HepG2 (cell line): Measurements from ENCODE around the gene LTA. TPM values are rescaled to one million over a fixed set of nuclear protein-coding genes. Genes with fewer than 3 reads are reported as not detected.

Experiments used
- AGO2 ChIP-seq: fragments of 200-400 bp; formaldehyde crosslinking; optimal IDR thresholded peaks from 2 replicates; pipeline ENCODE3; 2017; ENCODE audit warnings: mild to moderate bottlenecking, low read depth, low read length, moderate library complexity
- DR1 ChIP-seq: sonication (generic); formaldehyde crosslinking; IDR thresholded peaks from 2 replicates; pipeline ENCODE4 v1.8.0; 2021; ENCODE audit warnings: mild to moderate bottlenecking, missing genetic modification reagents, inconsistent platforms
- HOXA9 ChIP-seq: sonication (generic); formaldehyde crosslinking; IDR thresholded peaks from 2 replicates; pipeline ENCODE4 v1.8.1; 2022; ENCODE audit warnings: missing genetic modification reagents, mild to moderate bottlenecking, moderate library complexity, borderline replicate concordance
- LCORL ChIP-seq, 2 experiments: fragments of 450-650 bp in 1 of 2; sonication (generic) in 1 of 2; formaldehyde crosslinking in 1 of 2; IDR thresholded peaks; 2 replicates each; pipeline versions ENCODE4 v1.5.0 to v1.6.1; 2017 to 2020; ENCODE audit warnings: antibody characterized with exemption in 1 of 2, missing genetic modification reagents in 1 of 2
- NR2C2 ChIP-seq: sonication (generic); formaldehyde crosslinking; IDR thresholded peaks from 2 replicates; pipeline ENCODE4 v1.4.0; 2020; ENCODE audit warnings: missing genetic modification reagents, mild to moderate bottlenecking, moderate library complexity, borderline replicate concordance
- RAD21 ChIP-seq: fragments of 450-650 bp; formaldehyde crosslinking; IDR thresholded peaks from 2 replicates; pipeline ENCODE4 v1.5.0; 2020; ENCODE audit warnings: mild to moderate bottlenecking
- ZNF235 ChIP-seq: sonication (generic); formaldehyde crosslinking; IDR thresholded peaks from 2 replicates; pipeline ENCODE4 v1.8.1; 2023; ENCODE audit warnings: mild to moderate bottlenecking, missing genetic modification reagents, borderline replicate concordance
- ZNF605 ChIP-seq: sonication (generic); formaldehyde crosslinking; IDR thresholded peaks from 2 replicates; pipeline ENCODE4 v1.8.0; 2022; ENCODE audit warnings: mild to moderate bottlenecking, missing genetic modification reagents
- ZSCAN9 ChIP-seq: IDR thresholded peaks from 2 replicates; pipeline ENCODE4 v1.6.1; 2016; ENCODE audit warnings: borderline replicate concordance
- polyA plus RNA-seq, 8 experiments: library from polyadenylated mRNA; depleted of rRNA in 3 of 8; stranded (reverse) in 7 of 8; unstranded in 1 of 8; fragments of >200 nt; fragmentation: Illumina TruSeq in 4 of 8; extraction: Trizol in 4 of 8; gene quantifications; 2 replicates each; pipeline versions ENCODE4 v1.2.1 to v1.2.3, GENCODE V29; 2011 to 2016; ENCODE audit warnings: low read depth in 4 of 8, missing spikeins in 1 of 8, mixed read lengths in 1 of 8; ENCODE audit not compliant: insufficient read depth in 1 of 8
- total RNA-seq, 5 experiments: library from RNA; depleted of rRNA; stranded (reverse); fragments of >200 nt; fragmentation: Illumina TruSeq; extraction: Trizol; gene quantifications; 2 replicates each; pipeline ENCODE4 v1.2.3, GENCODE V29; 2016; ENCODE audit warnings: low read depth in 1 of 5
- TF ChIP-seq, protein P1 (sequence below): IDR thresholded peaks from 2 replicates; pipeline ENCODE4 v1.6.1; 2016
- TF ChIP-seq, protein P2 (sequence below): sonication (generic); formaldehyde crosslinking; IDR thresholded peaks from 2 replicates; pipeline ENCODE4 v1.9.0; 2021; ENCODE audit warnings: missing genetic modification reagents, mild to moderate bottlenecking, borderline replicate concordance
- TF ChIP-seq, protein P3 (sequence below): sonication (generic); formaldehyde crosslinking; IDR thresholded peaks from 2 replicates; pipeline ENCODE4 v1.5.1; 2020; ENCODE audit warnings: missing genetic modification reagents, mild to moderate bottlenecking, borderline replicate concordance
- TF ChIP-seq, protein P4 (sequence below): IDR thresholded peaks from 2 replicates; pipeline ENCODE4 v1.6.1; 2016; ENCODE audit warnings: missing genetic modification reagents, missing compliant biosample characterization
- TF ChIP-seq, protein P5 (sequence below): sonication (generic); formaldehyde crosslinking; IDR thresholded peaks from 2 replicates; pipeline ENCODE4 v1.5.1; 2020; ENCODE audit warnings: mild to moderate bottlenecking, missing genetic modification reagents, borderline replicate concordance
- TF ChIP-seq, protein P6 (sequence below): sonication (generic); formaldehyde crosslinking; IDR thresholded peaks from 2 replicates; pipeline ENCODE4 v1.4.0; 2020; ENCODE audit warnings: low read depth, mild to moderate bottlenecking, missing genetic modification reagents
- TF ChIP-seq, protein P7 (sequence below): sonication (generic); formaldehyde crosslinking; IDR thresholded peaks from 2 replicates; pipeline ENCODE4 v1.4.0; 2020; ENCODE audit warnings: missing genetic modification reagents; ENCODE audit errors: not compliant biosample characterization

LTA gene
- total and polyA plus RNA-seq, 2 of the 13 experiments (the other 11 are each of a cell fraction or from before 2014, with no cell fraction given), result 0.09 TPM; not detected in 1

DNA sequence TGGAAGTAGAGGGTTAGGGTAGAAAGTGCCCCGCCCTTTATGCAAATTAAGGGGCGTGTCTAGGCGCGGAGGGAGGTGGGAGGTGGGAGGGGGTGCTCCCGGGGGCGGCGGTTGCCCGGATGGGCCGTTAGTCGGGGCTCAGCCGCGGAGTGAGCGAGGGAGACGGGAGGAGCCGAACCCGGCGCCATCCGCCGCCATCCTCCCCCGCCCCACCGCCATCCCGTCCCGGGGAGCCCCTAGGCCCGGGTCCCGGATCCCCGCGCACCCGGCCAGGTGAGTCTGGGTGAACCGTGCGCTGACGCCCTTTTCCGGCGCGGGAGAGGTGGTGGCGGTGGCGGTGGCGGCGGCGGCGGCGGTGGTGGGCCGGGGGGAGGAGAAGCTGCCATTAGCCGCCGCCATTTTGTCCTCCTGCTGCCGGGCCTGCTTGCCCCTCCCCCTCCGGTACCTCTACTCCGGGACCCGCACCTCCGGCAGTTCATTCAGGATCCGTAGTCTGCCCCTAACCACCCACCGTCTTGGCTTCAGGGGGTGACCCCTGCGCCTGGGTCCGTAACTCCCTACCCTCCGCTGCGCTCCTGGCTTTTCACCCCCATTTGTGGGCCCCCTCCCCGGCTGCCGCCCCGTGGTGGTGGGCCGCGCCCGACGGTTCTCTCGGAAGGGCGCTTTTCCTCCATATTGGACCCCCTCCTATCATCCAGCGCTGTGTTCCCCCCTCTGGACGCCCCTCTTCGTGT is 48.7 kb downstream of the LTA start, which contains the start of gene PRRC2A (continued):
- TF ChIP-seq, protein P1, sequence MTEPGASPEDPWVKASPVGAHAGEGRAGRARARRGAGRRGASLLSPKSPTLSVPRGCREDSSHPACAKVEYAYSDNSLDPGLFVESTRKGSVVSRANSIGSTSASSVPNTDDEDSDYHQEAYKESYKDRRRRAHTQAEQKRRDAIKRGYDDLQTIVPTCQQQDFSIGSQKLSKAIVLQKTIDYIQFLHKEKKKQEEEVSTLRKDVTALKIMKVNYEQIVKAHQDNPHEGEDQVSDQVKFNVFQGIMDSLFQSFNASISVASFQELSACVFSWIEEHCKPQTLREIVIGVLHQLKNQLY (CRISPR knock-in tag), result no peak
- TF ChIP-seq RAD21 (peak; percentile 57), HOXA9 (0 out of 2 replicates have a peak, but pooled peaks have one; percentile 50), ZSCAN9 (CRISPR knock-in tag) (0 out of 2 replicates have a peak, but pooled peaks have one; percentile 35), NR2C2 (CRISPR knock-in tag) (no peak), ZNF605 (CRISPR knock-in tag) (peak; percentile 27; the same call in 1 of the 2 replicates), DR1 (CRISPR knock-in tag) (peak; percentile 69; the same call in 1 of the 2 replicates), AGO2 (peak; percentile 69), LCORL (IDR thresholded peaks at IDR 0.05) (no peak), LCORL (CRISPR knock-in tag; IDR thresholded peaks at IDR 0.05) (0 out of 2 replicates have a peak, but pooled peaks have one; percentile 2), ZNF235 (CRISPR knock-in tag) (0 out of 2 replicates have a peak, but pooled peaks have one; percentile 59)
- TF ChIP-seq, protein P2, sequence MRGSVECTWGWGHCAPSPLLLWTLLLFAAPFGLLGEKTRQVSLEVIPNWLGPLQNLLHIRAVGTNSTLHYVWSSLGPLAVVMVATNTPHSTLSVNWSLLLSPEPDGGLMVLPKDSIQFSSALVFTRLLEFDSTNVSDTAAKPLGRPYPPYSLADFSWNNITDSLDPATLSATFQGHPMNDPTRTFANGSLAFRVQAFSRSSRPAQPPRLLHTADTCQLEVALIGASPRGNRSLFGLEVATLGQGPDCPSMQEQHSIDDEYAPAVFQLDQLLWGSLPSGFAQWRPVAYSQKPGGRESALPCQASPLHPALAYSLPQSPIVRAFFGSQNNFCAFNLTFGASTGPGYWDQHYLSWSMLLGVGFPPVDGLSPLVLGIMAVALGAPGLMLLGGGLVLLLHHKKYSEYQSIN (CRISPR knock-in tag), result no peak
- TF ChIP-seq, protein P3, sequence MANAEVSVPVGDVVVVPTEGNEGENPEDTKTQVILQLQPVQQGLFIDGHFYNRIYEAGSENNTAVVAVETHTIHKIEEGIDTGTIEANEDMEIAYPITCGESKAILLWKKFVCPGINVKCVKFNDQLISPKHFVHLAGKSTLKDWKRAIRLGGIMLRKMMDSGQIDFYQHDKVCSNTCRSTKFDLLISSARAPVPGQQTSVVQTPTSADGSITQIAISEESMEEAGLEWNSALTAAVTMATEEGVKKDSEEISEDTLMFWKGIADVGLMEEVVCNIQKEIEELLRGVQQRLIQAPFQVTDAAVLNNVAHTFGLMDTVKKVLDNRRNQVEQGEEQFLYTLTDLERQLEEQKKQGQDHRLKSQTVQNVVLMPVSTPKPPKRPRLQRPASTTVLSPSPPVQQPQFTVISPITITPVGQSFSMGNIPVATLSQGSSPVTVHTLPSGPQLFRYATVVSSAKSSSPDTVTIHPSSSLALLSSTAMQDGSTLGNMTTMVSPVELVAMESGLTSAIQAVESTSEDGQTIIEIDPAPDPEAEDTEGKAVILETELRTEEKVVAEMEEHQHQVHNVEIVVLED (CRISPR knock-in tag), result no peak
- TF ChIP-seq, protein P4, sequence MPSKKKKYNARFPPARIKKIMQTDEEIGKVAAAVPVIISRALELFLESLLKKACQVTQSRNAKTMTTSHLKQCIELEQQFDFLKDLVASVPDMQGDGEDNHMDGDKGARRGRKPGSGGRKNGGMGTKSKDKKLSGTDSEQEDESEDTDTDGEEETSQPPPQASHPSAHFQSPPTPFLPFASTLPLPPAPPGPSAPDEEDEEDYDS, result no peak
- TF ChIP-seq, protein P5, sequence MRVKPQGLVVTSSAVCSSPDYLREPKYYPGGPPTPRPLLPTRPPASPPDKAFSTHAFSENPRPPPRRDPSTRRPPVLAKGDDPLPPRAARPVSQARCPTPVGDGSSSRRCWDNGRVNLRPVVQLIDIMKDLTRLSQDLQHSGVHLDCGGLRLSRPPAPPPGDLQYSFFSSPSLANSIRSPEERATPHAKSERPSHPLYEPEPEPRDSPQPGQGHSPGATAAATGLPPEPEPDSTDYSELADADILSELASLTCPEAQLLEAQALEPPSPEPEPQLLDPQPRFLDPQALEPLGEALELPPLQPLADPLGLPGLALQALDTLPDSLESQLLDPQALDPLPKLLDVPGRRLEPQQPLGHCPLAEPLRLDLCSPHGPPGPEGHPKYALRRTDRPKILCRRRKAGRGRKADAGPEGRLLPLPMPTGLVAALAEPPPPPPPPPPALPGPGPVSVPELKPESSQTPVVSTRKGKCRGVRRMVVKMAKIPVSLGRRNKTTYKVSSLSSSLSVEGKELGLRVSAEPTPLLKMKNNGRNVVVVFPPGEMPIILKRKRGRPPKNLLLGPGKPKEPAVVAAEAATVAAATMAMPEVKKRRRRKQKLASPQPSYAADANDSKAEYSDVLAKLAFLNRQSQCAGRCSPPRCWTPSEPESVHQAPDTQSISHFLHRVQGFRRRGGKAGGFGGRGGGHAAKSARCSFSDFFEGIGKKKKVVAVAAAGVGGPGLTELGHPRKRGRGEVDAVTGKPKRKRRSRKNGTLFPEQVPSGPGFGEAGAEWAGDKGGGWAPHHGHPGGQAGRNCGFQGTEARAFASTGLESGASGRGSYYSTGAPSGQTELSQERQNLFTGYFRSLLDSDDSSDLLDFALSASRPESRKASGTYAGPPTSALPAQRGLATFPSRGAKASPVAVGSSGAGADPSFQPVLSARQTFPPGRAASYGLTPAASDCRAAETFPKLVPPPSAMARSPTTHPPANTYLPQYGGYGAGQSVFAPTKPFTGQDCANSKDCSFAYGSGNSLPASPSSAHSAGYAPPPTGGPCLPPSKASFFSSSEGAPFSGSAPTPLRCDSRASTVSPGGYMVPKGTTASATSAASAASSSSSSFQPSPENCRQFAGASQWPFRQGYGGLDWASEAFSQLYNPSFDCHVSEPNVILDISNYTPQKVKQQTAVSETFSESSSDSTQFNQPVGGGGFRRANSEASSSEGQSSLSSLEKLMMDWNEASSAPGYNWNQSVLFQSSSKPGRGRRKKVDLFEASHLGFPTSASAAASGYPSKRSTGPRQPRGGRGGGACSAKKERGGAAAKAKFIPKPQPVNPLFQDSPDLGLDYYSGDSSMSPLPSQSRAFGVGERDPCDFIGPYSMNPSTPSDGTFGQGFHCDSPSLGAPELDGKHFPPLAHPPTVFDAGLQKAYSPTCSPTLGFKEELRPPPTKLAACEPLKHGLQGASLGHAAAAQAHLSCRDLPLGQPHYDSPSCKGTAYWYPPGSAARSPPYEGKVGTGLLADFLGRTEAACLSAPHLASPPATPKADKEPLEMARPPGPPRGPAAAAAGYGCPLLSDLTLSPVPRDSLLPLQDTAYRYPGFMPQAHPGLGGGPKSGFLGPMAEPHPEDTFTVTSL, result 0 out of 2 replicates have a peak, but pooled peaks have one; percentile 35
- TF ChIP-seq, protein P6, sequence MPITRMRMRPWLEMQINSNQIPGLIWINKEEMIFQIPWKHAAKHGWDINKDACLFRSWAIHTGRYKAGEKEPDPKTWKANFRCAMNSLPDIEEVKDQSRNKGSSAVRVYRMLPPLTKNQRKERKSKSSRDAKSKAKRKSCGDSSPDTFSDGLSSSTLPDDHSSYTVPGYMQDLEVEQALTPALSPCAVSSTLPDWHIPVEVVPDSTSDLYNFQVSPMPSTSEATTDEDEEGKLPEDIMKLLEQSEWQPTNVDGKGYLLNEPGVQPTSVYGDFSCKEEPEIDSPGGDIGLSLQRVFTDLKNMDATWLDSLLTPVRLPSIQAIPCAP (CRISPR knock-in tag), result no peak
- TF ChIP-seq, protein P7, sequence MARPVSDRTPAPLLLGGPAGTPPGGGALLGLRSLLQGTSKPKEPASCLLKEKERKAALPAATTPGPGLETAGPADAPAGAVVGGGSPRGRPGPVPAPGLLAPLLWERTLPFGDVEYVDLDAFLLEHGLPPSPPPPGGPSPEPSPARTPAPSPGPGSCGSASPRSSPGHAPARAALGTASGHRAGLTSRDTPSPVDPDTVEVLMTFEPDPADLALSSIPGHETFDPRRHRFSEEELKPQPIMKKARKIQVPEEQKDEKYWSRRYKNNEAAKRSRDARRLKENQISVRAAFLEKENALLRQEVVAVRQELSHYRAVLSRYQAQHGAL, result no peak
